Thyroid gland (tissue), 4 donors: ENCODE data around the gene KREMEN1. TPM values are rescaled to one million over a fixed set of nuclear protein-coding genes. Genes with fewer than 3 reads are reported as not detected.
A peak's percentile ranks its signal among the peaks of the same experiment; 100 is the strongest.

Experiments
- DNase-seq, 2 donors: peaks; one replicate each; pipeline ENCODE4 v3.0.0-alpha.2; 2019
- H3K27ac ChIP-seq, 3 donors: fragments of 200-600 bp; sonication (generic); 1 replicate in 2 of 3; 2 replicates in 1 of 3; pipeline ENCODE4 v1.5.1; 2016 to 2019; ENCODE audit warnings: mild to moderate bottlenecking in 1 of 3, moderate library complexity in 1 of 3
- H3K27me3 ChIP-seq: fragments of 200-600 bp; sonication (generic); one replicate; pipeline ENCODE4 v1.5.1; 2019
- H3K36me3 ChIP-seq, 2 donors: fragments of 200-600 bp; sonication (generic); one replicate each; pipeline ENCODE4 v1.5.1; 2016 to 2019
- H3K4me1 ChIP-seq, 2 donors: fragments of 200-600 bp; sonication (generic); one replicate each; pipeline ENCODE4 v1.5.1; 2017 to 2019
- H3K4me3 ChIP-seq, 3 donors: fragments of 200-600 bp; sonication (generic); replicated peaks in 1 of 3; 1 replicate in 2 of 3; 2 replicates in 1 of 3; pipeline ENCODE4 v1.5.1; 2016; ENCODE audit warnings: mild to moderate bottlenecking in 1 of 3
- H3K9me3 ChIP-seq: fragments of 200-600 bp; sonication (generic); one replicate; pipeline ENCODE4 v1.5.1; 2017
- CTCF ChIP-seq, 6 experiments: fragments of 200-600 bp in 3 of 6; fragments of 450-650 bp in 3 of 6; sonication (generic) in 3 of 6; IDR thresholded peaks; one replicate each; pipeline ENCODE4 v1.5.1; 2016 to 2019; ENCODE audit warnings: antibody characterized with exemption in 6 of 6, mild to moderate bottlenecking in 2 of 6, inconsistent platforms in 1 of 6, moderate library complexity in 1 of 6
- POLR2A ChIP-seq, 2 donors: fragments of 450-650 bp; IDR thresholded peaks; one replicate each; pipeline ENCODE4 v1.6.1; 2017; ENCODE audit warnings: antibody characterized with exemption in 2 of 2, mild to moderate bottlenecking in 2 of 2, moderate library complexity in 1 of 2
- WGBS, 2 donors: methylation state at CpG; one replicate each; pipeline ENCODE4 v1.1.5; 2017; 5-methylcytosine and 5-hydroxymethylcytosine counted together
- intact Hi-C: fragments of 100-400 bp; cut with DNase I; formaldehyde crosslinking; loops from one replicate; pipeline ENCODE4 v1.15.1; 2023
- small RNA-seq: library from RNA; depleted of rRNA; stranded (forward); fragments of <200 nt; gene quantifications from one replicate; pipeline ENCODE3, GENCODE V24; 2016
- total RNA-seq, 4 donors: library from RNA; depleted of rRNA; stranded (reverse); fragments of >200 nt; gene quantifications; one replicate each; pipeline ENCODE4 v1.2.3, GENCODE V29; 2016

The KREMEN1 gene
- total RNA-seq, 4 donors from 2014 or later = 18.1 to 27.1 (median 25.6) TPM

GRCh38 chr22:29216011-29216872 lies 143.4 kb downstream of the KREMEN1 start:
- peak; percentile 45 to 49 for DNase-seq
- Histone ChIP-seq H3K36me3 (no peaks in the 10 kb centered on the region), H3K9me3 (no peaks in the 10 kb centered on the region), H3K27me3 (no peaks in the 10 kb centered on the region), H3K27ac (no peak overlapping the region), H3K4me3 (no peak overlapping the region), H3K4me1 (no peaks in the 10 kb centered on the region)
- WGBS, 2 donors = 54 to 56% methylated on average over 12 to 14 of the region's 14 CpGs
- TF ChIP-seq CTCF (IDR thresholded peaks at IDR 0.05) (no peak), POLR2A (IDR thresholded peaks at IDR 0.05) (no peak)
- intact Hi-C loops = no loop called here

GRCh38 chr22:29216873-29217666 lies 144.2 kb downstream of the KREMEN1 start:
- WGBS, 2 donors = 51 to 55% methylated on average over 13 of the region's 14 CpGs
- intact Hi-C loops = no loop called here
- no peak for TF ChIP-seq POLR2A (IDR thresholded peaks at IDR 0.05)
- TF ChIP-seq CTCF (IDR thresholded peaks at IDR 0.05) = no peak

More at GRCh38 chr22:29216873-29217666, 144.2 kb downstream of the KREMEN1 start:
- no peaks in the 10 kb centered on the region for H3K36me3 ChIP-seq
- no peaks in the 10 kb centered on the region for H3K9me3 ChIP-seq
- no peak overlapping the region for H3K27ac ChIP-seq
- peak; percentile 37 to 58 for DNase-seq
- no peaks in the 10 kb centered on the region for H3K27me3 ChIP-seq
- no peak overlapping the region for H3K4me3 ChIP-seq
- H3K4me1 ChIP-seq = no peaks in the 10 kb centered on the region

Small RNA genes within 50 kb of the gene (small RNA-seq; reads per million reads assigned to genes)
- gene RNU6-1219P (not detected), gene RNU6-810P (not detected)

Other genes starting within 250 kb of the KREMEN1 start
- 10 to 100 TPM; 10.4 to 18.0 (median 14.2) TPM for gene ZNRF3, start 189.5 kb upstream of the KREMEN1 start, total RNA-seq
- not detected for gene C22orf31, start 11.2 kb upstream of the KREMEN1 start, total RNA-seq
- gene EMID1, start 132.9 kb downstream of the KREMEN1 start, total RNA-seq = 10 to 100 TPM; 14.0 to 55.9 (median 19.0) TPM
- 10 to 100 TPM; 27.8 to 54.9 (median 48.9) TPM for gene RHBDD3, start 194.9 kb downstream of the KREMEN1 start, total RNA-seq
- gene EWSR1, start 195.2 kb downstream of the KREMEN1 start, total RNA-seq = 100 to 1,000 TPM; 205 to 290 (median 258) TPM
- 10 to 100 TPM in 3 of 4 donors, 1 to 10 TPM in 1; 9.3 to 22.2 (median 15.7) TPM for gene GAS2L1, start 233.6 kb downstream of the KREMEN1 start, total RNA-seq
- 1 to 10 TPM in 1 of 4 donors, under 1 TPM in 1, not detected in 2; 0.67 to 1.7 TPM for gene RASL10A, start 242.7 kb downstream of the KREMEN1 start, total RNA-seq